SU-DHL-6 (cell line): Measurements from ENCODE around the gene MAN1B1.

Experiments used
- H2AFZ ChIP-seq: fragments of 200-600 bp; sonication (generic); 2 replicates; pipeline ENCODE4 v1.6.1; 2014; ENCODE audit warnings: low read depth, mild to moderate bottlenecking, moderate library complexity, mixed read lengths, antibody characterized with exemption, low read length; ENCODE audit not compliant: severe bottlenecking
- H3F3A ChIP-seq: fragments of 200-600 bp; shearing (Covaris generic); 2 replicates; pipeline ENCODE4 v1.6.0; 2016; ENCODE audit warnings: antibody characterized with exemption, mild to moderate bottlenecking; ENCODE audit not compliant: insufficient read depth
- H3K27ac ChIP-seq: fragments of 200-600 bp; sonication (generic); 2 replicates; pipeline ENCODE4 v1.5.1; 2016; ENCODE audit warnings: low read depth, mild to moderate bottlenecking, low read length, moderate library complexity, mixed read lengths
- H3K27me3 ChIP-seq: fragments of 200-600 bp; sonication (generic), shearing (Covaris generic); 2 replicates; pipeline ENCODE4 v1.6.0; 2014; ENCODE audit warnings: mild to moderate bottlenecking, low read length
- H3K36me3 ChIP-seq: fragments of 200-600 bp; sonication (generic); 2 replicates; pipeline ENCODE4 v1.6.1; 2014; ENCODE audit warnings: mild to moderate bottlenecking, low read length, mixed read lengths
- H3K4me2 ChIP-seq: fragments of 300-600, 200-600 bp; shearing (Covaris generic), sonication (generic); 2 replicates; pipeline ENCODE4 v1.6.0; 2014; ENCODE audit warnings: low read length, low read depth, mild to moderate bottlenecking; ENCODE audit not compliant: poor library complexity, severe bottlenecking
- H3K4me3 ChIP-seq: fragments of 200-600 bp; sonication (generic); 2 replicates; pipeline ENCODE4 v1.5.1; 2014; ENCODE audit warnings: antibody characterized with exemption, low read length, mild to moderate bottlenecking, mixed read lengths; ENCODE audit not compliant: insufficient read depth, poor library complexity, severe bottlenecking
- H3K79me2 ChIP-seq: fragments of 200-600 bp; sonication (generic); 2 replicates; pipeline ENCODE4 v1.6.1; 2014; ENCODE audit warnings: mild to moderate bottlenecking, low read length, moderate library complexity; ENCODE audit not compliant: insufficient read depth
- H3K9ac ChIP-seq: fragments of 200-600 bp; sonication (generic); 2 replicates; pipeline ENCODE4 v1.7.0; 2014; ENCODE audit warnings: mild to moderate bottlenecking, low read length
- H3K9me2 ChIP-seq: fragments of 200-600 bp; sonication (generic); replicated peaks from 2 replicates; pipeline ENCODE4 v1.6.1; 2014; ENCODE audit warnings: low read length; ENCODE audit not compliant: insufficient read depth
- H3K9me3 ChIP-seq: fragments of 200-600 bp; sonication (generic); 2 replicates; pipeline ENCODE4 v1.6.1; 2014; ENCODE audit warnings: low read length, mixed read lengths; ENCODE audit not compliant: insufficient read depth
- H4K20me1 ChIP-seq: fragments of 200-600 bp; sonication (generic); 2 replicates; pipeline ENCODE4 v1.6.1; 2014; ENCODE audit warnings: low read depth, mild to moderate bottlenecking, antibody characterized with exemption, low read length, moderate library complexity, mixed read lengths
- EZH2phosphoT487 ChIP-seq: fragments of 200-600 bp; sonication (generic), shearing (Covaris generic); conservative IDR thresholded peaks from 2 replicates; pipeline ENCODE4 v1.6.1; 2018; ENCODE audit warnings: mild to moderate bottlenecking, antibody characterized with exemption, low read length, moderate library complexity, mixed read lengths
- TF ChIP-seq, protein P1 (sequence below): fragments of 200-600 bp; sonication (generic); IDR thresholded peaks from one replicate; pipeline ENCODE4 v1.5.1; 2017; ENCODE audit warnings: antibody characterized with exemption, mild to moderate bottlenecking, low read length, moderate library complexity; ENCODE audit not compliant: insufficient read depth, poor library complexity, severe bottlenecking

Gene MAN1B1

DNA sequence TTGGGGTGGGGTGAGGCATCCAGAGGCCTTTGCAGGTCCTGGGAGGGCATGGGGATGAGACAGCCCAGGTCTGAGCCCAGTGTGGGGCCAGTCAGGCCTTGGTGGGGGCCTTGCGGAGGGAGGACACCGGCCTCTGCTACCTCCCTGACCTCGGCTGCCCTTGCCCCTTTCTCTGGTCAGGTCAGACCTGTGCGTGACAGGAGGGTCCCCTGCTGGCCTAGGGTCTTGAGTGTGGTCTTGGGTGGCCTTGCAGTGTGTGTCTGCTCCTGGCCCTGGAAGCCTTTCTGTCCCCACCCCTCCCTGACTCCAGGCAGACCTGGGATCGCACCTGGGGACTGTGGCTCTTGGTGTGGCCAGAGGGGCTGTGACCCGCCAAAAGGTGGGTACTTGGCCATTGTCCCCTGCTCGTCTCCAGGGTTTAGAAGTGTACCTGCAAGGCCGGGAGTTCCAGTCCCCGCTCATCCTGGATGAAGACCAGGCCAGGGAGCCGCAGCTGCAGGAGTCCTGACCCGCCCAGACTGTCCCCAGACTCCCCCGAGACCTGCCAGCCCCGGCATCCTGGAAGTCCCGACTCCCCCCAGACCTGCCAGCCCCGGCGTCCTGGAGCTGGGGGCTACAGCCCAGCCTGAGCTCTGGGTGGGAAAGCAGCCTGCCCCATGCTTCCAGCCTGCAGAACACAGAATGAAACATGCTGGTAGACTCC, 4.4 kb upstream of the MAN1B1 start:
- peaks cover 11% of the 10 kb centered on the region; the same call in 1 of the 2 replicates for H3K79me2 ChIP-seq
- no peaks in the 10 kb centered on the region for H3K36me3 ChIP-seq
- H3K9me3 ChIP-seq, result no peaks in the 10 kb centered on the region
- H2AFZ ChIP-seq, result no peak overlapping the region
- no peaks in the 10 kb centered on the region for H4K20me1 ChIP-seq
- H3K27ac ChIP-seq, result no peak overlapping the region
- H3K4me2 ChIP-seq, result no peak overlapping the region
- H3K4me3 ChIP-seq, result no peak overlapping the region
- no peaks in the 10 kb centered on the region for H3K27me3 ChIP-seq
- H3K9ac ChIP-seq, result no peak overlapping the region
- H3F3A ChIP-seq, result peaks cover 4% of the 10 kb centered on the region; the same call in 1 of the 2 replicates
- H3K9me2 ChIP-seq, result no peaks in the 10 kb centered on the region
- TF ChIP-seq, protein P1, sequence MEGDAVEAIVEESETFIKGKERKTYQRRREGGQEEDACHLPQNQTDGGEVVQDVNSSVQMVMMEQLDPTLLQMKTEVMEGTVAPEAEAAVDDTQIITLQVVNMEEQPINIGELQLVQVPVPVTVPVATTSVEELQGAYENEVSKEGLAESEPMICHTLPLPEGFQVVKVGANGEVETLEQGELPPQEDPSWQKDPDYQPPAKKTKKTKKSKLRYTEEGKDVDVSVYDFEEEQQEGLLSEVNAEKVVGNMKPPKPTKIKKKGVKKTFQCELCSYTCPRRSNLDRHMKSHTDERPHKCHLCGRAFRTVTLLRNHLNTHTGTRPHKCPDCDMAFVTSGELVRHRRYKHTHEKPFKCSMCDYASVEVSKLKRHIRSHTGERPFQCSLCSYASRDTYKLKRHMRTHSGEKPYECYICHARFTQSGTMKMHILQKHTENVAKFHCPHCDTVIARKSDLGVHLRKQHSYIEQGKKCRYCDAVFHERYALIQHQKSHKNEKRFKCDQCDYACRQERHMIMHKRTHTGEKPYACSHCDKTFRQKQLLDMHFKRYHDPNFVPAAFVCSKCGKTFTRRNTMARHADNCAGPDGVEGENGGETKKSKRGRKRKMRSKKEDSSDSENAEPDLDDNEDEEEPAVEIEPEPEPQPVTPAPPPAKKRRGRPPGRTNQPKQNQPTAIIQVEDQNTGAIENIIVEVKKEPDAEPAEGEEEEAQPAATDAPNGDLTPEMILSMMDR, result no peak
- no peak for TF ChIP-seq EZH2phosphoT487

DNA sequence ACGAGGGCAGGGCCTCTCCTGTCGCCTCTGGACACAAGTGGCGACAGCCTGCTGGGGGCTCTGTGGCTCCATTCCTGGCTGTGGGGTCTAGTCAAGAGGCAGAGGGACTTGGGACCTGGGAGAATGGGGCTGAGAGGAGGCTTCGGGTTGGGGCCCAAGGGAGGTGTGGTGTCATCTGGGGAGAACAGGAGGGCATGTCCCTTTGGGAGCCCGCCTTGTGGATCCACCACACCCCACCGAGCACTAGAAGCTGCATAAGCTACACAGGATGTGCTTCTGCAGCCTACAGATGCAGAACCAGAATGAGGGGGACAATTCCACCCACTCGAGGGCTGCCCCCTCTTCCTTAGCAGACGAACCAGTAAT, 3.9 kb upstream of the MAN1B1 start:
- H3K4me3 ChIP-seq, result no peak overlapping the region
- no peaks in the 10 kb centered on the region for H3K9me3 ChIP-seq
- H3K9me2 ChIP-seq, result no peaks in the 10 kb centered on the region
- no peak overlapping the region for H3K27ac ChIP-seq
- no peaks in the 10 kb centered on the region for H3K27me3 ChIP-seq
- no peak overlapping the region for H3K9ac ChIP-seq
- H3K4me2 ChIP-seq, result no peak overlapping the region
- H3K79me2 ChIP-seq, result peaks cover 9% of the 10 kb centered on the region; the same call in 1 of the 2 replicates
- TF ChIP-seq, protein P1, result no peak
- TF ChIP-seq EZH2phosphoT487, result no peak
- no peak overlapping the region for H2AFZ ChIP-seq
- H4K20me1 ChIP-seq, result no peaks in the 10 kb centered on the region
- no peaks in the 10 kb centered on the region for H3K36me3 ChIP-seq
- peaks cover 4% of the 10 kb centered on the region for H3F3A ChIP-seq

DNA sequence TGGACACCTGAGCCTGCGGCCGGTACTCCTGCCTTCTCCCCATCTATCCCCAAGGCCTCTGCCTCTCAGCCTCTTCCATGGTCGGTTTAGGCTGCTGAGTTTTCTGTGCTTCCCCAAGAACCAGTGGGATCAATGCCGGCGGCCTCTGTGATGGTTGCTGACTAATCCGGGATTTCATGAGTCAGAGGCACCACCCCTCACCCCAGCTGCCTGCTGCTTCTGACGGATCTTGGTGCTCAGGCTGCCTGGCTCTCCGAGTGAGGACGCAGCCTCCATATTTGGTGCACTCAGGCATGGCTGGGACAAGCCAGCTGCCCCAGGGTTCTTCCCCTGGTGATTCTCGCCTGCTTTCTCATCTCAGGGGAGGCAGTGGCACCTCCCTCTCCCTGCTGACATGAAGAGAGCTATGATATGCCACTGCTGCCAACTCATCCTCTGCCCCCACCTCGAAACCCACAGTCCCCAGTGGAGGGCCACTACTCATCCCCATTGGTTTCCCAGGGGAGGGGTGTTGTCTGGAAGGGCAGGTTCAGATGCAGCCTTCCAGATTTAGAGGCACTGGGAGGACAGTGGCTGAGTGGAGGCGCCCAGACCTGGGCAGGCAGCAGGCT, 3.3 kb upstream of the MAN1B1 start:
- no peak overlapping the region for H3K4me2 ChIP-seq
- no peak overlapping the region for H2AFZ ChIP-seq
- no peak overlapping the region for H3K4me3 ChIP-seq

More for the DNA sequence above, 3.3 kb upstream of the MAN1B1 start:
- no peaks in the 10 kb centered on the region for H3K27me3 ChIP-seq
- H3K36me3 ChIP-seq, result no peaks in the 10 kb centered on the region
- no peak for TF ChIP-seq EZH2phosphoT487
- TF ChIP-seq, protein P1, result no peak
- H3K79me2 ChIP-seq, result 0 out of 2 replicates have a peak, but pooled peaks cover 3% of the 10 kb centered on the region
- 0 out of 2 replicates have a peak overlapping the region, but pooled peaks have one; percentile 21 for H3K27ac ChIP-seq
- peaks cover 4% of the 10 kb centered on the region for H3F3A ChIP-seq
- H3K9ac ChIP-seq, result no peak overlapping the region
- H3K9me2 ChIP-seq, result no peaks in the 10 kb centered on the region
- H4K20me1 ChIP-seq, result no peaks in the 10 kb centered on the region
- H3K9me3 ChIP-seq, result no peaks in the 10 kb centered on the region
